PC-9 (cell line): ENCODE measurements around the gene APBB1IP. TPM values are rescaled to one million over a fixed set of nuclear protein-coding genes. Genes with fewer than 3 reads are reported as not detected.
"Not testable (repeated sequence)": the region's sequence is repeated elsewhere in the genome, so short reads cannot be mapped to it uniquely, and the experiment has no call there.

Experiments used
- BruUV-seq: library from RNA; stranded (reverse); fragments of 400-500 nt; replicated peaks from 2 replicates; lab custom pipeline; 2021; lab: Mats Ljungman, UMichigan
- CTCF ChIA-PET: fragments of 300-600 bp; sonication (Branson Sonifier 250); formaldehyde crosslinking; loops from one replicate; lab custom pipeline; 2022; ENCODE audit warnings: antibody characterized with exemption; lab: Charles Lee
- POLR2A ChIA-PET: fragments of 300-600 bp; sonication (Branson Sonifier 250); formaldehyde crosslinking; loops from one replicate; lab custom pipeline; 2022; ENCODE audit warnings: antibody characterized with exemption; ENCODE audit not compliant: unreplicated experiment; lab: Charles Lee
- DNase-seq, 2 experiments: peaks; one replicate each; pipeline versions ENCODE4 v3.0.0 to v3.0.0-alpha.2; 2015 to 2022; ENCODE audit warnings: mixed read lengths in 1 of 2
- H2AFZ ChIP-seq: fragments of 200-600 bp; sonication (generic); 2 replicates; pipeline ENCODE4 v1.8.1; 2017; ENCODE audit warnings: antibody characterized with exemption
- H3F3A ChIP-seq: fragments of 200-600 bp; sonication (generic); 2 replicates; pipeline ENCODE4 v1.8.1; 2017; ENCODE audit warnings: antibody characterized with exemption, mild to moderate bottlenecking, low read depth; ENCODE audit not compliant: insufficient read depth
- H3K27ac ChIP-seq: fragments of 200-600 bp; sonication (generic); 2 replicates; pipeline ENCODE4 v1.6.1; 2016; ENCODE audit warnings: mixed run types
- H3K27me3 ChIP-seq: fragments of 200-600 bp; sonication (generic); 2 replicates; pipeline ENCODE4 v1.6.1; 2016; ENCODE audit warnings: low read depth, mixed run types; ENCODE audit not compliant: insufficient read depth
- H3K36me3 ChIP-seq: fragments of 200-600 bp; sonication (generic); 2 replicates; pipeline ENCODE4 v1.6.1; 2016; ENCODE audit warnings: low read depth, mixed run types
- H3K4me1 ChIP-seq: fragments of 200-600 bp; sonication (generic); replicated peaks from 2 replicates; pipeline ENCODE4 v1.6.1; 2016; ENCODE audit warnings: mixed run types; ENCODE audit not compliant: insufficient read depth
- H3K4me2 ChIP-seq: fragments of 200-600 bp; sonication (generic); 2 replicates; pipeline ENCODE4 v1.6.1; 2017; ENCODE audit warnings: mixed run types
- H3K4me3 ChIP-seq: fragments of 200-600 bp; sonication (generic); 2 replicates; pipeline ENCODE4 v1.6.1; 2016; ENCODE audit warnings: mixed run types
- H3K79me2 ChIP-seq: fragments of 200-600 bp; sonication (generic); 2 replicates; pipeline ENCODE4 v1.6.1; 2017; ENCODE audit warnings: low read depth, mixed run types
- H3K9me2 ChIP-seq: fragments of 200-600 bp; sonication (generic); 2 replicates; pipeline ENCODE4 v1.8.1; 2017; ENCODE audit warnings: mild to moderate bottlenecking; ENCODE audit not compliant: insufficient read depth
- H3K9me3 ChIP-seq: fragments of 200-600 bp; sonication (generic); 2 replicates; pipeline ENCODE4 v1.8.1; 2016; ENCODE audit warnings: low read depth; ENCODE audit not compliant: insufficient read depth
- H4K20me1 ChIP-seq: fragments of 200-600 bp; sonication (generic); 2 replicates; pipeline ENCODE4 v1.8.1; 2017; ENCODE audit not compliant: insufficient read depth
- CTCF ChIP-seq: fragments of 200-600 bp; sonication (generic); conservative IDR thresholded peaks from 2 replicates; pipeline ENCODE4 v1.6.1; 2017; ENCODE audit warnings: mixed run types, antibody characterized with exemption, mild to moderate bottlenecking, moderate library complexity
- EZH2 ChIP-seq: fragments of 200-600 bp; sonication (generic); IDR thresholded peaks from 2 replicates; pipeline ENCODE4 v1.8.0; 2017; ENCODE audit warnings: antibody characterized with exemption, low read depth
- intact Hi-C: fragments of 100-400 bp; cut with micrococcal nuclease; formaldehyde crosslinking; loops from one replicate; pipeline ENCODE4 v1.10.0; 2022; ENCODE audit not compliant: unreplicated experiment
- total RNA-seq: library from RNA; stranded (reverse); gene quantifications from 2 replicates; pipeline ENCODE4 v1.2.3, GENCODE V29; 2021

APBB1IP gene
- total RNA-seq, 1 experiment from 2014 or later, result not detected

- no peaks in the 10 kb centered on the region for H4K20me1 ChIP-seq
- ChIA-PET POLR2A (no interaction called here), CTCF (no interaction called here)
- H3K4me3 ChIP-seq, result no peak overlapping the region
- no peaks in the 10 kb centered on the region for H3K9me3 ChIP-seq
- no peaks in the 10 kb centered on the region for H3F3A ChIP-seq
- TF ChIP-seq CTCF, result no peak
- no peak for TF ChIP-seq EZH2
- no peak overlapping the region for H2AFZ ChIP-seq
- no peaks in the 10 kb centered on the region for H3K9me2 ChIP-seq
- H3K4me2 ChIP-seq, result no peak overlapping the region
- no peaks in the 10 kb centered on the region for H3K36me3 ChIP-seq
- BruUV-seq, result no TSS peak
- H3K27ac ChIP-seq, result peak overlapping the region; percentile 55
- H3K27me3 ChIP-seq, result no peaks in the 10 kb centered on the region
- H3K4me1 ChIP-seq, result no peaks in the 10 kb centered on the region
- intact Hi-C loops, result no loop called here
- DNase-seq, result peak in 1 of 2 experiments; percentile 13
- no peaks in the 10 kb centered on the region for H3K79me2 ChIP-seq
Observed at GRCh38 chr10:26486990-26487850, 49.1 kb downstream of the APBB1IP start.

GRCh38 chr10:26488344-26488743 is 50.2 kb downstream of the APBB1IP start:
- Histone ChIP-seq H3K36me3 (no peaks in the 10 kb centered on the region), H3K27ac (no peak overlapping the region), H3K9me3 (no peaks in the 10 kb centered on the region), H3K79me2 (no peaks in the 10 kb centered on the region), H3K4me1 (no peaks in the 10 kb centered on the region), H3K4me3 (no peak overlapping the region), H2AFZ (no peak overlapping the region), H3K9me2 (no peaks in the 10 kb centered on the region), H3K27me3 (no peaks in the 10 kb centered on the region), H4K20me1 (no peaks in the 10 kb centered on the region), H3K4me2 (no peak overlapping the region), H3F3A (no peaks in the 10 kb centered on the region)
- BruUV-seq, result no TSS peak
- DNase-seq, result no peak
- TF ChIP-seq CTCF (no peak), EZH2 (no peak)
- intact Hi-C loops, result no loop called here
- POLR2A ChIA-PET, result no interaction called here
- CTCF ChIA-PET, result no interaction called here

- Histone ChIP-seq H3K4me3 (no peak overlapping the region), H3K27ac (no peak overlapping the region), H3K79me2 (no peaks in the 10 kb centered on the region), H3K9me2 (no peaks in the 10 kb centered on the region), H3K36me3 (no peaks in the 10 kb centered on the region), H3F3A (no peaks in the 10 kb centered on the region), H3K4me2 (no peak overlapping the region), H3K27me3 (no peaks in the 10 kb centered on the region), H4K20me1 (no peaks in the 10 kb centered on the region), H2AFZ (no peak overlapping the region), H3K9me3 (no peaks in the 10 kb centered on the region), H3K4me1 (no peaks in the 10 kb centered on the region)
- intact Hi-C loops, result no loop called here
- ChIA-PET CTCF (no interaction called here), POLR2A (no interaction called here)
- no TSS peak for BruUV-seq
- TF ChIP-seq EZH2 (no peak), CTCF (no peak)
- no peak for DNase-seq
Observed at GRCh38 chr10:26489081-26489480, 50.9 kb downstream of the APBB1IP start.

- H3F3A ChIP-seq, result not testable (repeated sequence)
Observed at GRCh38 chr10:26490367-26490766, 52.2 kb downstream of the APBB1IP start.

More at GRCh38 chr10:26490367-26490766, 52.2 kb downstream of the APBB1IP start:
- H3K79me2 ChIP-seq, H3K4me1 ChIP-seq, H3K27ac ChIP-seq, BruUV-seq, H3K4me2 ChIP-seq, H3K9me3 ChIP-seq, CTCF ChIA-PET, H3K4me3 ChIP-seq, H2AFZ ChIP-seq, intact Hi-C loops, H3K36me3 ChIP-seq, POLR2A ChIA-PET, DNase-seq, H3K9me2 ChIP-seq, H3K27me3 ChIP-seq, H4K20me1 ChIP-seq: not testable (repeated sequence)
